ENCODE measurements around the gene MYO10.

MYO10 gene

DNA sequence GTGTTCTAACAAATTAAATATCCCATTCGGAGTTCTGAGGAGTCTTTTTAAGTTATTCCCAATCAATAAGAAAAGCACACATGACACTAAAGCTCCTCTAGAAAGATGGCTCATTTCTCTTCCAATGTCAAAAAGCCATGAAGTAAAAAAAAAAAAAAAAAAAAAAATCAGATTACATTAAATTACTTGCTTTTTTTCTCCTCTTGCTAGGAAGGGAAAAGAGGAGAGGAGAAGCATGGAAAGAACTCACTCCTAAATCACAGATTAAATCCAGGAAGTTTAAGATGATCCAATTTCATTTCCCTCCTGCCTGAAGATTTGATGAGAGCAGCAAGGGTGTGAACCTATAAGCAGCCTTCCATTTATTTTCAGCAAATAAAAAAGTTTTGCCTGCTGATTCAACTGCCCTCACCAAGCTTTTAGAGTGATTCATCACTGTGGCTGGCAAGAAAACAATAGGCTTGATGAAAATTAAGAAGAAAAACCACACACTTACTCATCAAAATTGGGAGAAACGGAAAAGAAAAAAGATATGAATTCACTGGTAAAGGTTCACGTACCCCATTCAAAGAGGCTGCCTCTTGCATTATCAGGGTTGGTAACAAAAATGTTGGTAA lies 19.7 kb downstream of the MYO10 start:
- no peak for DNase-seq (ENCODE audit: low read depth in 2 of 2)

DNA sequence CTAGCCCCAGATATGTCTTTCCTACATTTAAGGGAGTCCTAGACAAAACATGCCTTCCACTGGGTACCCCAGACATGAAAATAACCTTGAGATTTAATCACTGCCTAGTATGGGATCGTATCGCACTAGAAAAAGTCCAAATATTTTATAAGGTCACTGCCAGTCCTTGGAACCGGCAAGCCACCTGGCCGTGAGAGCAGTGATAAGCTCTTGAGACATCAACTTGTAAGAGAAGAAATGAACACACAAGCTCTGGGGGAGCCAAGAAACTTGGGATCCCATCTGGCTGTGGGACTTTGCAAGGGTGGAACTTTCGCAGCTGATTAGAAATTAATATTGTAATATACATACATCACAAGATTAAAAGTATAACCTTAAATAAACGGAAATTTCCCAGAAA lies 21.5 kb downstream of the MYO10 start:
- no peak for DNase-seq (ENCODE audit: low read depth in 2 of 2)

DNA sequence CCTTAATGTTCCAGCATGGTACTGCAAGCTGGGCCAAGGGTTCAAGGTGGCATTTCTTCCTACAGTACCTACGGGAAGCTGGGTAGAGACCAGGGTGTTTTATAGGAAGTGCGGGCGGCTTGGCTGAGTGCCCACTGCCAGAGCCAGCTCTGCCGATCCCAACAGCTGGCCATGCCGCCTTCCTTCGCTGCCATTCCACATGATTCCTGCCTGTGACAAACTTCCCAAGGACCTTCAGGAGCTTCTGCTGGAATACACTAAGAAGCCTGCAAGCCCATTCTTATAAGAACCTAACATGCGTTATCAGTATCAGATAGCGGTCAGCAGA lies 22.0 kb downstream of the MYO10 start:
- DNase-seq (ENCODE audit: low read depth in 2 of 2): no peak

DNA sequence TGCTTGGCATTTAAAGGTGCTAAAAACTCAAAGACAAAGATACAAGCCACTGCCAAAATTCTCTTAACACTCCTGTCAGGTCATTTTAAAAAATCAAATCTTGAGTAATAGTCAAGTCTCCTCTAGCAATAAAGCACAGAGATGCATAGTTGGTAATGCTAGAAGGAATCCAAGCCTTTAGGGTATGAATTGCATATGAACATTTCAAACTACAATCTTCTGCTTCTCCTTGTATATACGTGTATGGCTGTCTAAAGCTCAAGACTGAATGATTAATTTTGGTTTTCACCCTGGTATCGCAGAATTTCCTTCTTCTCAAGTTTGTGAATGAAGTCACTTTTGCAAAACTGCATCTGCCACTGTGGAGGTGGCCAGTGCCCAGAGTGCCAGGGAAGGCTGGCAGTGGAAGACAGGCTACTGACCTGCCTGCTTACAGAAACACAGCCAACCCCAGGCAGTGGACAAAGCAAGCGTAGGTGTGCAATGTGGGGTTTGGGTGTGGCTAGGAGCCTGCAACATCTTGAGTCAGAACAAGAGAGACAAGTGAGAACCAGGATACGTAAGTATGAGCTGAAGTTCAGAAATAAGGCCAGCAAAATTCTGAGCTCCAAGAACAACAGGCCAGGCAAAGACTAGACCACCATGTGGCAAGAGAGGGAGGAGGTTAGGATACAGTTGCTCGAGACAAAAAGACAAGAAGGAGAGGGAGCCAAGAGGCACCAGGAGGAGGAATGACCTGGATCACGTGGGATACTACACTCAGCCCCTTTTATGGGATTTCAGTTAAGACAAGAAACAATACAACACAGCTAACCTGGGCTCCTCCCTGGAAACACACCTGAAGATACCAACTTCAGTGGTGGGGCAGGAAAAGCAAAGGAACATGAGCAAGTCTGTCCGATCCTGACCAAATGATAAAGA lies 22.6 kb downstream of the MYO10 start:
- no peak for DNase-seq (ENCODE audit: low read depth in 2 of 2)

DNA sequence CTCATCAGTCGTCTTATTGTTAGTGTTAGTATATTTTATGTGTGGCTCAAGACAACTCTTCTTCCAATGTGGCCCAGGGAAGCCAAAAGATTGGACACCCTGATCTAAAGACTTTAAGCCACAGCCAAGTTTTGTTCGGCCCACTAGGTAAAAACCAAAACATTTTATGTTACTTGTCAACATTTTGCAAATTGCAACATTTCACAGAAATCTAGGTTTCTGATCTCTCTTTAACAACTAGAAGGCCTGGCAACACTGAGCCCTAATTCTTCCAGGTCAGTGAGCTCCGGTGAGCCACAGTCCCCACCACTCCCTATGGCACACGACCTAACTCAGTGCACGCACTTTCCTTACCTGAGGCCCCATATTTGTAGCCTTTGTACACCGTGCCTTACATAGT lies 24.0 kb downstream of the MYO10 start:
- no peak for DNase-seq (ENCODE audit: low read depth in 2 of 2)

DNA sequence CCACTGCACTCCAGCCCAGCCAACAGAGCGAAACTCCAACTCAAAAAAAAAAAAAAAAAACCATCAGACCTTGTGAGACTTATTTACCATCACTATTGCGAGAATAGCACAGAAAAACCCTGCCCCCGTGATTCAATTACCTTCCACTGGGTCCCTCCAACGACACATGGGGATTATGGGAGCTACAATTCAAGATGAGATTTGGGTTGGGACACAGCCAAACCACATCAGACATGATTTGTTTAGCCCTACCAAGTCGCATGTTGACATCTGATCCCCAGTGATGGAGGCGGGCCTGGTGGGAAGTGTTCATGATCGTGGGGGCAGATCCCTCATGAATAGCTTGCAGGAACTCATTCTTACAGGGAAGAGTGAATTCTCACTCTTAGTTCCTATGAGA lies 26.6 kb downstream of the MYO10 start:
- DNase-seq (ENCODE audit: low read depth in 2 of 2): no peak

DNA sequence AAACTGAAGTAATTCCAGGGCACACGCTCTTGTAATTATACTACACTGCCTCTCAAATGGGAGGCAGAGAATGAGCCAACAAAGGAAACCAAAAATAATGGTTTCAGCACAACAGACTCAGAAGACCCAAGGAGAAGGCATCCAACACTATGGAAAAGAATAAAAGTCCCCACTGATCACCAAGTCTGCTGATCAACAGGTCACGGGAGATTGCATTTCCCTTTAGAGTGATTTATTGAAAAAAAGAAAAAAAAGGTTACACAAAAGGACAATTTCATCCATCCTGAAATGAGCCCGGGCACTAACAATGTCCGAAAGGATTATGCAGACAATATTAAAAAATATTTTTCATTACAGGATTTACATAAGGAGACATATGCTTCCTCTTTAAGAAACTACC lies 28.8 kb downstream of the MYO10 start:
- no peak for DNase-seq (ENCODE audit: low read depth in 2 of 2)

DNA sequence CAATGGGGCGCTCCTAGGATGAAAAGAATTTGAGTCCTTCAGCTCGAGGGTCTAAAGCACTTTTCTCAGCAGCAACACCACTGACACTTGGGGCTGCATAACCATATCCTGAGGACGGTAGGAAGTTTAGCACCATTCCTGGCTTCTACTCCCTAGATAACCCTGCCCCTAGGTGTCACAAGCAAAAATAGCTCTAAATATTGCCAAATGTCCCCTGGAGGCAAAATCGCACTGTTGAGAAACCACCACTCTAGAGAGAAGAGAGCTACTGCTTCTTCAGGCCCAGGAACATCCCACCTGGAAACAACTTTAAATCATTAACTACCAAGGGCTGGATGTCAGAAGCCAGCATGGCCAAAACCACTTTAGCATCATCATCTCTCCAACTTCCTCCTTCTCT lies 29.8 kb downstream of the MYO10 start:
- no peak for DNase-seq (ENCODE audit: low read depth in 2 of 2)

DNA sequence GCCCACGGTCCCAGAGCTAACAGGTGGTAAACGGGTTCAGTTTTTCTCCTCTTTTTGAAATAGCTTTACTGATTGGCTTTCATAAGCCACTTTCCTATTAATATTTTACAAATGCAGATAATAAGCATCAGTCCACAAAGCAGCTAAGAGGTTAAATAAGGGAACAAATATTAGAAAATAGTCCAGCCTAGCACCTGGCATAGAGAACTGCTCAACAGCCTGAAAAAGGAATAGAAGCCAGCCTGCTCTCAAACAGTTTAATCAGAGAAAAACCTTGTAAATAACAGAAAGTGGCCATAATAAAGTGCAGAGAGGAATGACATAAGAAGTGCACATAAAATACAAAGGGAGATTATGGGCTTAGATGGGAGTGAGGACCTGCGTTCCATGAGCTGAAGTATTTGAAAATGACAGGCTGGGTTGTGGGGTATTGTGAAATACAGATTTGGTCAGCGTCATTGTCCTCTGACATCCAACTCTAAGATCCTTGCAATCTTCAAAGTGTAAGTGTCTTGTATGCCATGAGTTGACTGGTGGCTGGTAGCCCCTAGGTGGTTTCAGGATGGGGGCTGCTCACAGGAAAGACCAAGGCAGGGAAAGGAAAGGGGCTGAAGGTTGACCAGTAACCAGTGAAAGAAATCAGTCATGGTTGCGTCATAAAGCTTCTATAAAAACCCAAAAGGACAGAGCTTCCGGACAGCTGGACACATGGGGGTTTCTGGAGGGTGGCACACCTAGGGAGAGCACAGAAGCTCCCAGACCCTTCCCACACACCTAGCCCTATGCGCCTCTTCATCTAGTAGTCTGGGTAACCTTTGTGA lies 32.4 kb downstream of the MYO10 start:
- no peak for DNase-seq (ENCODE audit: low read depth in 2 of 2)

GRCh38 chr5:16902846-16903245 lies 33.2 kb downstream of the MYO10 start:
- DNase-seq (ENCODE audit: low read depth in 2 of 2): no peak

DNA sequence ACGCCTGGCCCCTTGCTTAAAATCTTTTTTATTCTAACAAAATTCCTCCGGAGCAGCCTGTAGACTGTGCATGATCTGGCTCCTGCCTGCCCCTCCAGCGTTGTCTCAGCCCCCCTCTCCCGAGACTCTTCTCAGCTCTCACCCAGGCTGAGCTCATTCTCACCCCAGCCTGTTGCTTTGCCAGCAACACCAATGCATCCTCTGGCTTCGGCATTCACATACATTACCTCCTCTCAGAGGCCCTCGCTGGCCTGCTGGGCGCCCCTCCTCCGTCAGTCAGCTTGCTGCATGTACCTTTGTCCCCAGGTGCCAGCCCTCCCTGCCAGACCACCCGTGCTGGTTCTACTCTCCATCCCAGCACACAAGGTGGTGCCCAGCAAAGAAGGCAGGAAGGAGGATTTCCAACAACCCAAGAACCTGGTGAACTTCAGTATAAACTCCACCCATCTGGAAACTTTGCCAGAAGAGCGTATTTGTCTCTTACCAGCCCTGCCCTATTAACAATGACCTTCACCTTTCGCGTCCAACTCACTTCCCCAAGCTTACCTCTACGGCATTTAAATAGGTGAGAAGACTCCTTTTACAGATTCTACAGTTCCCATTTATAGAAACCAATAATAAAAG lies 35.0 kb downstream of the MYO10 start:
- no peak for DNase-seq (ENCODE audit: low read depth in 2 of 2)

DNA sequence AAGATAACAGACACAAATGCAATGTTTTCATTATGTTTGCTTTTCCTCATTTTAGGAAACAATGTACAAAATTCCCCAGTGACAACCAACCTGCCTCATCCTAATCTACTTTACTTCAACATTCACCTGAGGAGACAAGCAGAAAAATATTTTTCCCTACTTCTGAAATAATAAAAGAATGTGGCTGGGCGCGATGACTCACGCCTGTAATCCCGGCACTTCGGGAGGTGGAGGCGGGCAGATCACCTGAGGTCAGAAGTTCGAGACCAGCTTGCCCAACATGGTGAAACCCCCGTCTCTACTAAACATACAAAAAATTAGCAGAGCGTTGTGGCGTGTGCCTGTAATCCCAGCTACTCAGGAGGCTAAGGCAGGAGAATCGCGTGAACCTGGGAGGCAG lies 36.9 kb downstream of the MYO10 start:
- no peak for DNase-seq (ENCODE audit: low read depth in 2 of 2)

DNA sequence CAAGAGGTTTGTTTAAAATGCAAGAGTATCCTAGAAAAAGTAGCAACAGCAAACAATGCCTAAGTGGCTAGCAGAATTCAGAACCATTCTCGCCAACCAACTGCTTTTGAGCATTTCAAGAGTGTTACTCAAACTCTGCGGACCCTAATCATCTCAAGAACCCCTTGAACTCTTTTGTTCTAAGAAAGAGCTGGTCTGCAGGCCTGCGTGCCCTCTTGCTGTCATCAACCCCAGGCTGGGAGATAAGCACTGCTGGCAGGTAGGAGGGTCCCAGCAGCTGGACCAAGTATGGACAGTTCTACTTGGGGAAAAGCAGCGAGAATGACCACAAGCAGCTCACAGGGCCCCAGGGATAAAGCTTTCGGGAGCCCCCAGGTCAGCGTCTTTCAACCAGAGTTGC lies 38.3 kb downstream of the MYO10 start:
- no peak for DNase-seq (ENCODE audit: low read depth in 2 of 2)

DNA sequence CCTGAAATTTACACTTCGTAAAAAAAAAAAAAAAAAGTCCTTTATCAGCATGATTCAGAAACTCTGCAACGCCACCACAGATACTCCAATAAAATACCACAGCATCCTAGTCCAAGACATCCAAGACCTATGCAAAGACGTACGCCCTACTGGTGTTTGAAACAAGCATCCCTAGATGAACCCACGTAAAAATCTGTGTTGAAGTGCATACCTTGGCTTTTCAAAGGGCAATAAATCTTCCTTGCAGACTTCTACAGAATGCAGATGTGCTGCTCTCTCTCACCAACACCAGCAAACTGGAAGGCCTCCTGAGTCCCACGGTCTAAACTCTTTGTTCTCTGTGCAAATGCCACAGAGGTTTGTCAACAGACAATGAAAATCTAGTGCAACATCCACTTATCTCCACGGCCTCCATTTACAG lies 38.8 kb downstream of the MYO10 start:
- DNase-seq (ENCODE audit: low read depth in 2 of 2): no peak

DNA sequence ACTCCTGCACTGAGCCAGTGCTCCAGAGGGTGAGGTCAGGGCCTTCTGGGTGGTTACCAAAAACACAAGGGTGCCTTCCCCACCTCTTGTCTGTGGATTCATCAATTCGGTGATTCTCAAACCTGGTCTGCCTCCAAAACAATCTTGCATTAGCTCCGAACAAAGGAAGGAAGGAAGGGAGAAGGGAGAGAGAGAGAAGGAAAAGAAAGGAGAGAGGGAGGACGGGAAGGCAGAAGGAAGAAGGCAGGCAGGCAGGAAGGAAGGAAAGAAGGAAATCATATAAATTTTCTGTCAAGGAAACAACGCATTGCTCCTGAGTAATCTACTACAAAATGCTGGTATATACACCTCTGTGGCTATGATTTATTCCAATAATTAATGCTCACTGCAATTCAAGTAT lies 39.3 kb downstream of the MYO10 start:
- no peak for DNase-seq (ENCODE audit: low read depth in 2 of 2)

DNA sequence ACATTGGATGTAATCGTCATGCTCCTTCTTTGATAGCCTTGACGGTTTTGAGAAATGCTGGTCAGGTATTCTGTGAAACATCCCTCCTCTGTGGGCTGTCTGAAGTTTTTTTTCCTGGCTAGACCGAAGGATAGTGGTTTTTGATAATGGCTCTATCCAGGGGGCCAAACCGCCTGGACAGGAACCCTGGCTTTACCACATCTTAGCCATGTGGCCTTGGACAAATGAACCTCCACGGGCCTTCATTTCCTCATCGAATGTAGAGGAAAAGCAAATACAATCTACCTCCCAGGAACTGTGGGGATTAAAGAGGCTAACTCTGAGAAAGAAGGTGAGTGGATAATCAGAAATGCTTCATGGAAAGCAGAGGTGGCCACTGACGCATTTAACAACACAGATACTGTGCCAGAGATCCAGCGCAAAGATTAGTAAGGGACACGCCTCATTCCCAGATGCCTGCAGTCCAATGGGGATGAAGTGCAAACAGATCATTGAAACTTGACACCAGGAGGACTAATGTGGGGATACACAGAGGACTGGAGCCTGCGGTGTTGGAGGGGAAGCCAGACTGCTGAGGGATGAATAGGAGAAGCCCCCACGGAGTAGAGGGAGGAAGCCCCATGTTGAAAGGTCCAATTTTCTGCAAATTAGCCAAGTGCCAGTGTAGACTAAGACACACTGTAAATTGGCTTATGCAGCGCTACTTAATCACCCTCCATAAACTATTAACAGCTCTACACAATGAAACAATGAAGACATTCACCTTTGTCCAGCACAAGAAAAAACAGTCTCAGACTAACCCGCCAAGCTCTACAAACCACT lies 41.6 kb downstream of the MYO10 start:
- DNase-seq (ENCODE audit: low read depth in 2 of 2): no peak

- DNase-seq (ENCODE audit: low read depth in 2 of 2): no peak
Observed at GRCh38 chr5:16891033-16891432, 45.1 kb downstream of the MYO10 start.

DNA sequence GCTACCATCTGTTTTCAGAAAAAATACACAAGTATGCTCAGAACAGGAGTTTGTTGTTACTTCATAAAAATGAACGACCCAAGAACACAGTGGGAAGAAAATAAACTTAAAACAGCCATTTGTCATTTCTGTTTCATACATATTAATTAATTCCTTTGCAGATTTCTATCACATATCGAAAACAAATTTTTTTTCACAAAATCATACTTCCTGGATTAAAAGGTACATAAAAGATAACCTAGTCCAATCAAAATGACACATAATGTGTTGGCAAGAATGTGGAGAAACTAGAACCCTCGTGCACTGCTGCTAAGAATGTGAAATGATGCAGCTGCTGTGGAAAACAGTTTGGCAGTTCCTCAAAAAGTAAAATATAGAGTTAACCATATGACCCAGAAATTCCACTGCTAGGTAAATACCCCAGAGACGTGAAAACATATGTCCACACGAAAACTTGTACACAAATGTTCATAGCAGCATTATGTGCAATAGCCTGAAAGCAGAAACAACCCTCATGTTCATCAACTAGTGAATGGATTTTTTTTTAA lies 46.0 kb downstream of the MYO10 start:
- no peak for DNase-seq (ENCODE audit: low read depth in 2 of 2)

GRCh38 chr5:16889203-16889971 lies 46.7 kb downstream of the MYO10 start:
- no peak for DNase-seq (ENCODE audit: low read depth in 2 of 2)

DNA sequence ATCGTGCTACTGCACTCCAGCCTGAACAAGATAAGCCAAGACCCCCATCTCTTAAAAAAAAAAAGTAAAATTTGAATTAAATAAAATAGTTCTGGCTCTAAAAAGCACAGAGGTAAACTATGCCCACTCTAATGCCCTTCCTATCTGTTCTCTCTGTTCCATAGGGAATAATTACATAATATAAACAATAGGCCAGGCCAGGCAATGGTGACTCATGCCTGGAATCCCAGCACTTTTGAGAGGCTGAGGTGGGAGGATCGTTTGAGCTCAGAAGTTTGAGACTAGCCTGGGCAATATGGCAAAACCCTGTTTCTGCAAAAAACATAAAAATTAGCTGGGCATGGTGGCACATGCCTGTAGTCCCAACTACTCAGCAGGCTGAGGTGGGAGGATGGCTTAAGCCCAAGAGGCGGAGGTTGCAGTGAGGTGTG lies 47.4 kb downstream of the MYO10 start:
- DNase-seq (ENCODE audit: low read depth in 2 of 2): no peak
